Measurements from ENCODE around the gene PRPF8. TPM values are rescaled to one million over a fixed set of nuclear protein-coding genes. Genes with fewer than 3 reads are reported as not detected.
"Not testable (repeated sequence)": the region's sequence is repeated elsewhere in the genome, so short reads cannot be mapped to it uniquely, and the experiment has no call there.

Gene PRPF8
- total RNA-seq, 1 experiment from 2014 or later, result 398 TPM

- intact Hi-C loops (cut with micrococcal nuclease; ENCODE audit: unreplicated experiment), result no loop called here
- Histone ChIP-seq H3K4me1 (no peaks in the 10 kb centered on the region), H3K36me3 (ENCODE audit: control insufficient read depth, insufficient read depth, low read length) (no peaks in the 10 kb centered on the region), H3K4me3 (ENCODE audit: low read depth, low read length) (no peak overlapping the region), H3K27me3 (replicated peaks; ENCODE audit: control insufficient read depth, insufficient read depth, low read length) (no peaks in the 10 kb centered on the region), H3K9me3 (no peaks in the 10 kb centered on the region)
- Mint-ChIP-seq H3K36me3 (ENCODE audit: insufficient read depth, unreplicated experiment) (peaks cover 9% of the 10 kb centered on the region), H3K4me1 (ENCODE audit: low read depth, unreplicated experiment) (peaks cover 6% of the 10 kb centered on the region), H3K9me3 (ENCODE audit: unreplicated experiment) (no peaks in the 10 kb centered on the region), H3K4me3 (ENCODE audit: unreplicated experiment) (no peak overlapping the region), H3K27ac (ENCODE audit: unreplicated experiment) (no peak overlapping the region), H3K27me3 (ENCODE audit: insufficient read depth, unreplicated experiment) (no peaks in the 10 kb centered on the region)
- BruUV-seq (replicated peaks), result no TSS peak
- ChIA-PET POLR2A (no interaction called here), CTCF (no interaction called here)
- TF ChIP-seq CTCF (IDR thresholded peaks at IDR 0.05; ENCODE audit: insufficient read depth in 1 of 2, low read depth in 1 of 2, low read length in 1 of 2, severe bottlenecking in 1 of 2, unreplicated experiment in 1 of 2), result no peak
- DNase-seq, result no peak
Observed at GRCh38 chr17:1705004-1705403, 20.3 kb upstream of the PRPF8 start.

GRCh38 chr17:1703063-1703462, 18.4 kb upstream of the PRPF8 start:
- H3K9me3 Mint-ChIP-seq (ENCODE audit: unreplicated experiment), result no peaks in the 10 kb centered on the region
- Histone ChIP-seq H3K36me3 (ENCODE audit: control insufficient read depth, insufficient read depth, low read length) (no peaks in the 10 kb centered on the region), H3K4me3 (ENCODE audit: low read depth, low read length) (no peak overlapping the region), H3K4me1 (no peaks in the 10 kb centered on the region), H3K9me3 (no peaks in the 10 kb centered on the region), H3K27me3 (replicated peaks; ENCODE audit: control insufficient read depth, insufficient read depth, low read length) (no peaks in the 10 kb centered on the region)
- ChIA-PET POLR2A (interaction anchor here (0.7 to 1.5 kb wide), 2 partner anchors 14 to 442 kb away, joined by 3 to 5 read pairs; no protein-coding TSS in a partner anchor), CTCF (no interaction called here)
- no peak for DNase-seq
- H3K4me3 Mint-ChIP-seq (ENCODE audit: unreplicated experiment), result no peak overlapping the region
- H3K27ac Mint-ChIP-seq (ENCODE audit: unreplicated experiment), result no peak overlapping the region
- H3K36me3 Mint-ChIP-seq (ENCODE audit: insufficient read depth, unreplicated experiment), result peaks cover 9% of the 10 kb centered on the region
- H3K27me3 Mint-ChIP-seq (ENCODE audit: insufficient read depth, unreplicated experiment), result no peaks in the 10 kb centered on the region
- no peak for TF ChIP-seq CTCF (IDR thresholded peaks at IDR 0.05; ENCODE audit: insufficient read depth in 1 of 2, low read depth in 1 of 2, low read length in 1 of 2, severe bottlenecking in 1 of 2, unreplicated experiment in 1 of 2)
- BruUV-seq (replicated peaks), result no TSS peak
- H3K4me1 Mint-ChIP-seq (ENCODE audit: low read depth, unreplicated experiment), result peaks cover 6% of the 10 kb centered on the region
- intact Hi-C loops (cut with micrococcal nuclease; ENCODE audit: unreplicated experiment), result no loop called here

GRCh38 chr17:1699891-1700290, 15.2 kb upstream of the PRPF8 start:
- POLR2A ChIA-PET; H3K4me1 Mint-ChIP-seq (ENCODE audit: low read depth, unreplicated experiment); H3K4me1 ChIP-seq; H3K4me3 Mint-ChIP-seq (ENCODE audit: unreplicated experiment); CTCF ChIA-PET; H3K27ac Mint-ChIP-seq (ENCODE audit: unreplicated experiment); H3K9me3 ChIP-seq; H3K9me3 Mint-ChIP-seq (ENCODE audit: unreplicated experiment); H3K27me3 ChIP-seq (replicated peaks; ENCODE audit: control insufficient read depth, insufficient read depth, low read length); H3K36me3 ChIP-seq (ENCODE audit: control insufficient read depth, insufficient read depth, low read length); H3K4me3 ChIP-seq (ENCODE audit: low read depth, low read length); DNase-seq; intact Hi-C loops (cut with micrococcal nuclease; ENCODE audit: unreplicated experiment); H3K36me3 Mint-ChIP-seq (ENCODE audit: insufficient read depth, unreplicated experiment); BruUV-seq (replicated peaks); H3K27me3 Mint-ChIP-seq (ENCODE audit: insufficient read depth, unreplicated experiment): not testable (repeated sequence)

GRCh38 chr17:1697681-1698080, 13.0 kb upstream of the PRPF8 start:
- no peaks in the 10 kb centered on the region for H3K4me1 Mint-ChIP-seq (ENCODE audit: low read depth, unreplicated experiment)
- Histone ChIP-seq H3K27me3 (replicated peaks; ENCODE audit: control insufficient read depth, insufficient read depth, low read length) (no peaks in the 10 kb centered on the region), H3K4me1 (peaks cover 5% of the 10 kb centered on the region; the same call in 1 of the 2 replicates), H3K9me3 (no peaks in the 10 kb centered on the region), H3K4me3 (ENCODE audit: low read depth, low read length) (no peak overlapping the region), H3K36me3 (ENCODE audit: control insufficient read depth, insufficient read depth, low read length) (no peaks in the 10 kb centered on the region)
- H3K36me3 Mint-ChIP-seq (ENCODE audit: insufficient read depth, unreplicated experiment), result no peaks in the 10 kb centered on the region
- ChIA-PET POLR2A (interaction anchor here (0.7 to 1.1 kb wide), 3 partner anchors 12 to 184 kb away, joined by 3 to 9 read pairs (median 4); partner anchors contain the start of gene TLCD2), CTCF (no interaction called here)
- H3K9me3 Mint-ChIP-seq (ENCODE audit: unreplicated experiment), result no peaks in the 10 kb centered on the region
- intact Hi-C loops (cut with micrococcal nuclease; ENCODE audit: unreplicated experiment), result no loop called here
- DNase-seq, result no peak
- no peak overlapping the region for H3K27ac Mint-ChIP-seq (ENCODE audit: unreplicated experiment)
- H3K4me3 Mint-ChIP-seq (ENCODE audit: unreplicated experiment), result no peak overlapping the region
- no TSS peak for BruUV-seq (replicated peaks)
- H3K27me3 Mint-ChIP-seq (ENCODE audit: insufficient read depth, unreplicated experiment), result no peaks in the 10 kb centered on the region
- TF ChIP-seq CTCF (IDR thresholded peaks at IDR 0.05; ENCODE audit: insufficient read depth in 1 of 2, low read depth in 1 of 2, low read length in 1 of 2, severe bottlenecking in 1 of 2, unreplicated experiment in 1 of 2), result no peak
